GM19193 (cell line): ENCODE data around the gene THRA.

Source experiments
- POLR2A ChIP-seq: IDR thresholded peaks from 4 replicates; pipeline ENCODE4 v1.6.1; 2011; ENCODE audit not compliant: insufficient read depth, insufficient read length; ENCODE audit errors: extremely low read depth

The THRA gene

DNA sequence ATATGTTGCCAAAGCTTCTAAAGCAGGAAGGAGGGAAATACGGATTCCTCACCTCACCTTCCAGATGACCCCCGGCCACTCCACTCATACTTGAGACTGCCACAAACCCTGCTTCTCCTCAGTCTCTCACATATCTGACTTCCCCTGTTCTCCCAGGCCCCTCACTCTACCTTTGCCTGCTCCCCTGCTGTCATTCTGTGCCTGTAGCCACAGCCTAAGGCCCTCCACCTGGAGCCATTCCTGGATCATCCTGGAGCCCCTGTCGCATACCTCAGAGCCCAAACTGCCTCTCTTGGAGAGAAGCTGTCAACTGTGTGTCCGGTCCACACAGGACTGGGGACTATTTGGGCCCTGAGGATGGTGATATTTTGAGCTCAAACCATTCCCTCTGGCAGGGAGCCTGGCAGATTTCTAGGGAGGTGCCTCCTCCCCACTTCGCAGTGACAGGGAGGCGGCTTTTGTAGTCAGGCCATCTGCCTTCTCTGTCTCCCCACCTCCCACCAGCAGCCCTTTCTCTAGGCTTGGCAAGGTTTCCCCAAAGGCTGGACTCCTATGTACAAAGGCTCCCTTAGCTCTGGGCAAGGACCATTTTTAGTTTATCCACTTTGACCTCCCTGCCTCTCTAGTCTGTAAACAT, 6.3 kb upstream of the THRA start:
- no peak for TF ChIP-seq POLR2A

DNA sequence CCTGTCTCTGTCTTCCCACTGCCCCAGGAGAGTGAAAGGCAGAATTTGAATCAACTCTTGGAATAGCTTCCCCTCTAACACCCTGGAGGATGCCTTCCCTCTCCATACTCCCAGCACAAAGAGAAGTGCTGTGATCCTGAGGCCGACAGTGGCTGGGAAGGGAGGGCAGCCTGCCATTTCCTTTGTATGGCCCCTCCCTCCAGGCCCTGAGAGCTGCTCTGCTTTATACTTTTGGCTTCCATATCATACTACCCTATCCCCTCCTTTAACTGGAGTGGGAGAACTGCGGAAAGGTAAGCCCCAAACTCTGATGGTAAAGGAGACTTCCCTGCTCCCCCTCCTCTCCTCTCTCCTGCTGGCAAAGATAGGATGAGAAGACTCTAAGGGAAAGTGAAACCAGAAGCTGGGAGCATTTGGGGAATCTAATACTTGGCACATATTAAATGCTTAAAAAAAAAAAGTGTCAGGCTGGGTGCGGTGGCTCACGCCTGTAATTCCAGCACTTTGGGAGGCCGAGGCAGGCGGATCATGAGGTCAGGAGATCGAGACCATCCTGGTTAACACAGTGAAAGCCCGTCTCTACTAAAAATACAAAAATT, 4.5 kb upstream of the THRA start:
- no peak for TF ChIP-seq POLR2A

DNA sequence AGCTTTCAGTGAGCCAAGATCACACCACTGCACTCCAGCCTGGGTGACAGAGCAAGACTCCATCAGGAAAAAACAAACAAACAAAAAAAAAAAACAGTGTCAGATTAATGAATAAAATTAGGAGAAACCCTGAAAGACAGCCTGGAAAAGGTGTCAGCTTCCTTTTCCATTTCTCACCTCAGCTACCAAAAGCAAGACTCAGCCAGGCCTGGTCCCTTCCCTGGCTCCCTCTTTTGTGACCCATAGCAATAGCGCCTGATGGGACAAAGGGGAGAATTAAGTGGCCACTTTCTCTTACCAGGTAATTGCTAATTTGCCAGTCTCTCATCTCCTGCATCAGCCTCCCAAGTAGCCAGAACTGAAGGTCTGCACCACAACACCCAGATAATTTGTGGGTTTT, 3.9 kb upstream of the THRA start:
- no peak for TF ChIP-seq POLR2A

DNA sequence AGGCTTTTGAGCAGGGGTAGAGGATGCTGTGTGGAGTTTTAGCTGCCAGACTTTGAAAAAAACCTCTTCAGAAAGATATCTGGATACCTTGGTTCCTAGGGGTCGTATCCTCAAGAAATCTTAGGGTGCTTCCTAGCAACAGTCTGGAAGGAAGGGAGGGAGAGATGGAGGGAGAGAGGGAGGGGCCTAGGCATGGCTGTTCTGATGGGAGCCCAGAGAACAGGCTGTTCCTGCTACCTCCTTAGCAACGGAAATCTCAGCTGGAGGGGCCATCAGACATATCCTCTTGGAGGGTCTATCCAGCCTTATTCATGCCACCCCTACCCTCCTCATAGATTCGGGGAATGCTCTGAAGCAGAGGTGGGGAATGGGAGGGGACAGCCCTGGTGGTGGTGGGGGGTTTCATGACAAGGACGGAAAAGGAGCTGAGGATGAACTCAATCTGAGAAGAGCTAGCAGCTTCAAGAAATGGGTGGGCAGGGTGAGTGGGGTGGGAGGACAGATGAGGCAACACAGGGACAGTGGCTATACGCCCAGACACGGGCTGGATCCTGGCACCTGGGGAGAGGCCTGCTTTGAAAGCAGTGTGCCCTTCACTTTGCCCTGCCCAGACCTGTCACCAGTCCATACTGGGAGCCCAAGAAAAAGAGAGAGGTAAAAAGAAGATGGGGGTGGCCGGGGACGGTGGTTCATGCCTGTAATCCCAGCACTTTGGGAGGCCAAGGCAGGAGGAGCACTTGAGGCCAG, 2.9 kb upstream of the THRA start:
- no peak for TF ChIP-seq POLR2A

DNA sequence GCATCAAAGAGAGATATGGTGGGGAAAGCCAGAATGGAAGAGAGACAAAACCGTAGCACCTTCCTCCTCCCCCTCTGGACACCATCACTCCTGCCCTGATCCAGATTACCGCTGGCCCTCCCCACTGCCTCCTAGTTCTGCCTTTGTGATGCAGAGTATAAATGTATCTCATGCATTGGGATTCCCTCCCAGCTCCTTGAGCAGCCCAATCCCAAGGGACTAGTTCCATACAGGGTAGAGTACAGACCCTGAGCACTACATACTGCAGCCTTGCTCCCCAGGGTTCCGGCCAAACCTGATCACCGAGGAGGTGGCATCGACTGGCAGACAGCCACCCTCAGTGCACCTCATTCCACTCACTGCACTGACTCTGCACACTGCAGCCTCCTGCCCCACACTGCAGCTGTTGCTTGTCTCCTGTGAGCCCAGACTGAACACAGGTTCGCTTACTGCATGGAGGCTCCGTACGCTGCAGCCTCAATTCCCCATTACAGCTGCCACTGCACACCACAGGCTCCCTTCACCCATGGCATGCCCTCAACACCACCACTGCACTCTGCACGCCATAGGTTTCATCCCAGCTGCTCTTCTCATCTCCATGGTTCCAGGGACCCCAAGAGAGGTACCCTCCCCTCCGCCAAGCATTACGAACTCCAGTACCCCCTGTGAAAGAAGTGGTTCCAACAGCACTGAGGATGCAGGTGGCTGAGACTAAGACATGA, 1.7 kb upstream of the THRA start:
- no peak for TF ChIP-seq POLR2A

DNA sequence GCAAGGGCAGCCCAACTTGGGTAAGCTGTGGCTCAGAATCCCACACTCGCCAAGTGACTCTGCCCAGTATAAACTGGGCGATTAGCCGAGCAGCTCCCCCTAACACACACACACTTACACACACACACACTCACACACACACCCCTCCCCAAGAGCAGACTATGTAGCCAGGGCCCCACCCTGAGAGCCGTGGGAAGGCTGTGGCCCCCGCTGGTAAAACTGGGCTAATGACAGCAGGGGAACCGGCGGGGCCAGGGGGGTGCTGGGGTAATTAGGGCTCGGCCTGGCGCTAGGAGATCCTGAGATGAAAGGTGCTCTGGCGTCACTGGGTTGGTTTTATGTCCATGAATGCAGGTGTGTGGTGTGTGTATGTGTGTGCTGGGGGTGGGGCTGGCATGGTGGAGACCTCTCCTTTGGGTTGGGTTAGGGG, 1.1 kb upstream of the THRA start:
- TF ChIP-seq POLR2A: no peak

DNA sequence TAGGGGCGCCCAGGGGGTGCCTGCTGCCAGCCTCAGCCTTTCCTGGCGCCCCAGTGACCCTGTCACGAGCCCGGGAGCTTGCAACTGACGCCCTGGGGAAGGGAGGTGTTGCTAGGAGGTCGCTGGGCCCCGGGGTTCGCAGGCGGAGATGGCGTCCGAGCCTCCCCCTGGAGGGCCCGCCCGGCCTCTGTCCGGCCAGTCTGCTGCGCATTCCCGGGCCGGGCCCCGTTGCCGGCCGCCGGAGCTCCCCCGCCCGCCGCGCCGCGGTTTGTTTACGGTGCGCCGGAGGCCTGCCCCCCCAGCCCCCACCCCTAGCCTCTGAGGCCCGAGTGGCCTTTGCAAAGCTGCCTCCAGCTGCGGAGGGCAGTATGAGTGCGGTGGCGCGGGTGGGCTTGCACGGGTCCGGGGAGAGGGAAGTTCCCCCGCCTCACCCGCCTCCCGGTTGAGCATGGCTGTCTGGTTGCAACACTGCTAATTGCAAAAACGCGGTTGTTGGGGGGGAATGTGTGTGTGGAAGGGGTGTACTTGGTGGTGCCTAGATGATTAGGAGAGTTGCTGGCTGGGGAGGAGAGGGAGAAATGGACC, 514 bp downstream of the THRA start:
- TF ChIP-seq POLR2A: no peak

DNA sequence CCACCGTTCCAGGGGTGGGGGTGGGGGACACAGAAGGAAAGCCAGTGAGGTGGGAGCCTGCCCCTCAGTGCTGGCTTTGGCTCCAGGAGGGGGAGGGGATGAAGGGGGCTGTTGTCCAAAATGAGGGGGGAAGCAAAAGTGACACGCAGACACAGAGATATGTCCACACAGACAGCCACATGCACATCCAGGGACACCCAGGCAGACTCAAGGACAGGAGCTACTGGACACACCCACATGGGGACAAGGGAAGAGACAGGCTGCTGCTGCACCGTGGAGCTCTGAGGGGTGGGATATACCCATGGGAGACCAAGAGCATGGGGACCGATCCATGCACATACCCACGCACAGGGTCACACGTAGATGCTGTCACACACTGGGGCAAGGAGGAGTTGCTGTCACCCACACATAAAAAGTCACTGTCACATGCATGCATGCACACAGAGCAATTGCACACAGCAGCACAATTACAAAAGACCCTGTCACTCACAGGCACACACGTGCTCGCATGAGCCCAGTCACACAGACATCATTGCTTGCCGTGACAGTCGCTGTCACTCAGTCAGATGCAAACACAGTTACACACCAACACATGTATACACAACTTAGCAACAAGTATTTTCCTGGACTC, 1.3 kb downstream of the THRA start:
- no peak for TF ChIP-seq POLR2A

DNA sequence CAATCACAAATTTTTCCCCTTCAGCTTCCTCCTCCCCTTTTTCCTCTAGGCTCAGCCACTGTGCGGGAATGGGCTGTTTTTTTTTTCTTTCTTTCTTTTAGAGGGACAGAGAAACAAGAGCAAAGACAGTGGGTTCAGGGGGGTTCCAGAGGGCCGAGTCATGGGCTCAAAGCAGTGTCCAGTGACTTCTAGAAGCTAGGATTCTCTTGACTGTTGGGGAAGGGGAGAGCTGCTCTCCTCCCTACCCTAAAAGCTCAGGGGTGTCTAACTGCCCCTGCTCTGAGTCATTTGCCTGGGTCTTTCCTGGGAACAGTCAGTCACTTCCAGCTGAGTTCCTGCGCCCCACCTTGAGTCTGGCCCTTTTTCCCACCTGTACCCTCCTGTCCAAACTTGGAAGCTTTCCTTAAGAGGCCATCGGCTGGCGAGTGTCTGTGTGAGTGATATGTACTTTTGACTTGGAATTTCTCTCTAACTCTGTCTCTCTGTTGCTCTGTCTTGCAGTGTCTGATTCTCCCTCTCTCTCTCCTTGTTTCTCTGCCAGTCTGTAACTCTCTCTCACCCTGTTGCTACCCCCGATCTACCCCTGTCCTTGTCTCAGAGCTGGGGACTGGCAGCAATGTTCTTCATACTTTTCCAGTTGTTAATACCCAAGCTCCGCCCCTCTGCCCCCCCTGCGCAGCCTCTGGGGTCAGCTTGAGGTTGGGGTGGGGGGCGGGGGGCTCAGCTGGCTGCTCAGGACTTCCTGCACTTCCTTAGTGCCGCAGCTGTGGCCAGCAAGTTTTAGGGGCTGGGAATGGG, 2.4 kb downstream of the THRA start:
- no peak for TF ChIP-seq POLR2A

DNA sequence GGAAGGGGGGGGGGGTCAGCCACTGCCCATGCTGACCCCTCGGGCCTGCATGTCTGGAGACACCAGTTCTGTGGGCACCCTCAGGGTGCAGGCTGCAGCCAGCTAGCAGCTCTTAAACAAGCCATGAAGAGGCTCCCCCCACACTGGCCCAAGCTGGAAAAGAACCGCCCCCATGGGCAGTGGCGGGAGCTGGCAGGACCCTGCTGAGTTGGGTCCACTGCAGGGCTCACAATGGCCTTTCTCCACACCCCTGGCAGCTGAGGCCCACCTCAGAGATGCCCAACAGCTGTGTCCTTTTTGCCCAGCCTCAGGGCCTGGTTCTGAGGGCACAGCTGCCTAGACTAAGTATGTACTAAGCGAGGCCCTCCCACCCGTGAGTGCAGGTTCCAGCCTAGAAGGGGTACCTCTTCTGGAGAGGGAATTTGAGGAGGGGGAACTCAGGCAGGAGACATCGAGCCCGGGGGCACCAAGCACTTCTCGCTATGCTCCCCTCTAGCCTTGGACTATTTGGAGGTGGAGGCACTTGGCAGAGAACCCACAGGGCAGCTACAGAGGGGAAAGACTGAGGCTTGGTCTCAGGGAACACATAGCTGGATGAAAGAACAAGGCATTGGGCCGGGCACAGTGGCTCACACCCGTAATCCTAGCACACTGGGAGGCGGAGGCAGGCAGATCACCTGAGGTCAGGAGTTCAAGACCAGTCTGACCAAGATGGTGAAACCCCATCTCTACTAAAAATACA, 3.2 kb downstream of the THRA start:
- TF ChIP-seq POLR2A: no peak

DNA sequence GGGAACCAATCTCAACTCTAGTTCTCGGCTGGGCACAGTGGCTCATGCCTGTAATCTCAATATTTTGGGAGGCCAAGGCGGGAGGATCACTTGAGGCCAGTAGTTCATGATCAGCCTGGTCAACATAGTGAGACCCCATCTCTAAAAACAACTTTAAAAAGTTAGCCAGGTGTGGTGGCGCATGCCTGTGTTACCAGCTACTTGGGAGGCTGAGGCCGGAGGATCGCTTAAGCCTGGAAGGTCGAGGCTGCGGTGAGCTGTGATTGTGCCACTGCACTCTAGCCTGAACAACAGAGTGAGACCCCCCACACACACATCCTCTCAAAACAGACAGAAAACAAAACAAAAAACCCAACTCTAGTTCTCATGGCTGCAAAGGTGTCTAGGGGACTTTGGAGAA, 4.9 kb downstream of the THRA start:
- no peak for TF ChIP-seq POLR2A

DNA sequence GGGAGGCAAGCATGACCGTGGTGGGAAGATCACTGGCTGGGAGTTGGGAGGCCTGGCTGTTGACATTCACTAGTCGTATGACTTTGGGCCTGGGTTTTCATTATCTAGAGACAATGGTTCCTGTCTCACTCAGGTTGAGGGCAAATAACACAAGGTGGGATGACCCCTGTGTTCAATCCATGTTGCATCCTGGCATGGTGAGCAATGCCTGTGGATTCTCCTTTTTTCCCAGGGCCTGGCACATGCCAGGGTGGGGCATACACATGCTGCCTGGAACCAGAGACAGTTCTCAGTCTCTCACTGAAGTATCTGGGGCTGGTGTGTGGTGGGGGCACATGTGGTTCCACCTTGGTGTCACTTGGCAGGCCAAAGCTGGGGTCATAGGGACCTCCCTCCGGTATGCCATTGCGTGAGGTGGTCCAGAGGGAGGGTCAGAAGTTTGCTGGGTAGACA, 5.4 kb downstream of the THRA start:
- TF ChIP-seq POLR2A: no peak

DNA sequence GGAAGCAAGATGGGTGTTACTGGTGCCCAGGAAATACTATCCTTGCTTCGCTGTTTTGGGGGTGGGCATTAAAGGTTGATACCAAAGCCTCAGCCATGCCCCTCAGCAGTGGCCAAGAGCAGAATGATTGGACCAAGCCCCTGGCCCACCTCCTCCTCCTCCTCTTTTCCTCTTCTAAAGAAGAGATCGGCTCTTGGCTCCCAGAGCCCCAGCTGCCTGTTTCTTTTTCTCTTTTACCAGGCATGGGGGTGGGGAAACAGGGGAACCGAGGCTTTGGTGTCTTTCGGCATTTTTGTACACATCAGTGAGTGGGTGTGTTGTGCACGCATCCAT, 5.8 kb downstream of the THRA start:
- TF ChIP-seq POLR2A: no peak
